ENCODE measurements around the gene TMEM117.
"Not testable (repeated sequence)": the region's sequence is repeated elsewhere in the genome, so short reads cannot be mapped to it uniquely, and the experiment has no call there.

The TMEM117 gene

DNA sequence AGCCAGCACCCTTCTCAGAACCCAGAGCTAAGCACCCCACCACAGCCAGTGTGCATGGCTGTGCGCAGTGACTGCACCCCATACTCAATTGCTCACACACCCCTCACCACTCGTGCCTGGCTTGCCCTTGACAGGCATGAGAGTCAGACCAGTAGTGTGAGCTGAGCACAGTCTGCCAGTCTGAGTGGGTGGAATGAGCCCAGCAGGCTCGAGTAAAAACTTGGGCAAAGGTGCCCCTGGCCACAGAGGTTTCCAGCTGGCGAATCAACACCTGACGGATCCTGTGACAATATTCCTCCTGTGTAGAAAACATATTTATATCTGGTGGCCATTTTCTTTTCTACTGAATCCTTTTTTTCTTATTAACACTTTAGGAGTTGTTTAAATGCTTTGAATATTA is 202.5 kb downstream of the TMEM117 start:
- POLR2A ChIA-PET, result no interaction called here

DNA sequence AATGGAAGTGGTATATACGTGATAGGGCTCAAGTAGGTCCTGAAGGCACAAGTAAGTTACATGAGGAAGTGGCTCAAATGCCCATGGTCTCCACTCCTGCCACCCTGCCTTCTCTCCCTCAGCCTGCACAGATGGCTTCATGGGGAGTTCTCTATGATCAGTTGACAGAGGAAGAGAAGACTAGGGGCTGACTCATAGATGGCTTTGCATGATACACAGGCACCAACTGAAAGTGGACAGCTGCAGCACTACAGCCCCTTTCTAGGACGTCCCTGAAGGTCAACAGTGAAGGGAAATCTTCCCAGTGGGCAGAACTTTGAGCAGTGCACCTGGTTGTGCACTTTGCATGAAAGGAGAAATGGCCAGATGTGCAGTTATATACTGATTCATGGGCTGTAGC is 208.6 kb downstream of the TMEM117 start:
- H3K4me1 ChIP-seq (ENCODE audit: control insufficient read depth, insufficient read depth, low read length); H3K4me3 ChIP-seq (ENCODE audit: low read depth, low read length); H3K27ac ChIP-seq (ENCODE audit: extremely low read depth, low read depth, low read length); H3K36me3 ChIP-seq (ENCODE audit: control insufficient read depth in 2 of 2, insufficient read depth in 1 of 2, low read length in 2 of 2); H3K9me3 ChIP-seq (ENCODE audit: control insufficient read depth, insufficient read depth, low read depth, low read length); CTCF ChIA-PET; POLR2A ChIA-PET: not testable (repeated sequence)

More for the DNA sequence above, 202.5 kb downstream of the TMEM117 start:
- Histone ChIP-seq H3K27ac (ENCODE audit: extremely low read depth, low read depth, low read length) (no peak overlapping the region), H3K4me1 (ENCODE audit: control insufficient read depth, insufficient read depth, low read length) (no peaks in the 10 kb centered on the region), H3K9me3 (ENCODE audit: control insufficient read depth, insufficient read depth, low read depth, low read length) (no peaks in the 10 kb centered on the region), H3K36me3 (ENCODE audit: control insufficient read depth in 2 of 2, insufficient read depth in 1 of 2, low read length in 2 of 2) (no peaks in the 10 kb centered on the region), H3K4me3 (ENCODE audit: low read depth, low read length) (no peak overlapping the region)
- CTCF ChIA-PET, result no interaction called here
- TF ChIP-seq, protein P1, sequence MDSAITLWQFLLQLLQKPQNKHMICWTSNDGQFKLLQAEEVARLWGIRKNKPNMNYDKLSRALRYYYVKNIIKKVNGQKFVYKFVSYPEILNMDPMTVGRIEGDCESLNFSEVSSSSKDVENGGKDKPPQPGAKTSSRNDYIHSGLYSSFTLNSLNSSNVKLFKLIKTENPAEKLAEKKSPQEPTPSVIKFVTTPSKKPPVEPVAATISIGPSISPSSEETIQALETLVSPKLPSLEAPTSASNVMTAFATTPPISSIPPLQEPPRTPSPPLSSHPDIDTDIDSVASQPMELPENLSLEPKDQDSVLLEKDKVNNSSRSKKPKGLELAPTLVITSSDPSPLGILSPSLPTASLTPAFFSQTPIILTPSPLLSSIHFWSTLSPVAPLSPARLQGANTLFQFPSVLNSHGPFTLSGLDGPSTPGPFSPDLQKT (IDR thresholded peaks at IDR 0.05; ENCODE audit: borderline replicate concordance, low read depth, low read length), result no peak
- TF ChIP-seq ZBTB48 (tag by site-specific recombination; IDR thresholded peaks at IDR 0.05) (no peak), ZNF132 (tag by site-specific recombination; IDR thresholded peaks at IDR 0.05; ENCODE audit: borderline replicate concordance) (no peak), GLI2 (tag by site-specific recombination; IDR thresholded peaks at IDR 0.05; ENCODE audit: borderline replicate concordance, low read depth) (no peak), ZNF16 (tag by site-specific recombination; IDR thresholded peaks at IDR 0.05; ENCODE audit: low read depth) (no peak), ZNF629 (tag by site-specific recombination; IDR thresholded peaks at IDR 0.05) (no peak)
- TF ChIP-seq, protein P2, sequence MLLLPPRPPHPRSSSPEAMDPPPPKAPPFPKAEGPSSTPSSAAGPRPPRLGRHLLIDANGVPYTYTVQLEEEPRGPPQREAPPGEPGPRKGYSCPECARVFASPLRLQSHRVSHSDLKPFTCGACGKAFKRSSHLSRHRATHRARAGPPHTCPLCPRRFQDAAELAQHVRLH (tag by site-specific recombination; IDR thresholded peaks at IDR 0.05), result no peak
- TF ChIP-seq, protein P3, sequence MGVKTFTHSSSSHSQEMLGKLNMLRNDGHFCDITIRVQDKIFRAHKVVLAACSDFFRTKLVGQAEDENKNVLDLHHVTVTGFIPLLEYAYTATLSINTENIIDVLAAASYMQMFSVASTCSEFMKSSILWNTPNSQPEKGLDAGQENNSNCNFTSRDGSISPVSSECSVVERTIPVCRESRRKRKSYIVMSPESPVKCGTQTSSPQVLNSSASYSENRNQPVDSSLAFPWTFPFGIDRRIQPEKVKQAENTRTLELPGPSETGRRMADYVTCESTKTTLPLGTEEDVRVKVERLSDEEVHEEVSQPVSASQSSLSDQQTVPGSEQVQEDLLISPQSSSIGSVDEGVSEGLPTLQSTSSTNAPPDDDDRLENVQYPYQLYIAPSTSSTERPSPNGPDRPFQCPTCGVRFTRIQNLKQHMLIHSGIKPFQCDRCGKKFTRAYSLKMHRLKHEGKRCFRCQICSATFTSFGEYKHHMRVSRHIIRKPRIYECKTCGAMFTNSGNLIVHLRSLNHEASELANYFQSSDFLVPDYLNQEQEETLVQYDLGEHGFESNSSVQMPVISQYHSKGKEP (tag by site-specific recombination; IDR thresholded peaks at IDR 0.05), result no peak

DNA sequence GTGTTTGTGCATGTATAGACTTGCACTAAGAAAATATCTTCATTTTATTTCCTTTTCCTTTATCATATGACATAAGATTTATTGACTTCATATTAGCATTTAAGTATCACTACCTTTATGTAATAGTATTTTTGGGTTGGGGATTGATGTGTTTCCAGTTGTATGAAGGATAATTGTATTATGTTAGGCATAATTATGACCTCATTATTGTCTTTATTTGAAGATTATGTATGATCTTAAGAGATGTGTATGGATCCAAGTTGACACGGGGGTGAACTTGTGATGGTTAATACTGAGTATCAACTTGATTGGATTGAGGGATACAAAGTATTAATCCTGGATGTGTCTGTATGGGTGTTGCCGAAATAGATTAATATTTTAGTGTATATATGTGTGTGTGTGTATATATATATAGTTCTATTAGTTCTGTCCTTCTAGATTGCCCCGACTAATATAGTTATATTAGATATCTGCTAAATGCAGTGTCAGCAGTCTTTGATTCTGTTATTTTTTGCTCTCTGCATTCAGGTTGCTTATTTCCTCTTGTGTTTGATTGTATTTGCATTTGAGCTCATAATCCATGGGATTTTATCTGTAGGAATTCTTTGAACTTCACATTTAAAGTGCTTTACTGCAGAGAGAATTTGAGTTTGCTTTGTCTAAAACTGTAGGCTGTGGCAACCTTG is 211.0 kb downstream of the TMEM117 start:
- Histone ChIP-seq H3K4me1 (ENCODE audit: control insufficient read depth, insufficient read depth, low read length) (no peaks in the 10 kb centered on the region), H3K4me3 (ENCODE audit: low read depth, low read length) (no peak overlapping the region), H3K27ac (ENCODE audit: extremely low read depth, low read depth, low read length) (no peak overlapping the region), H3K36me3 (ENCODE audit: control insufficient read depth in 2 of 2, insufficient read depth in 1 of 2, low read length in 2 of 2) (no peaks in the 10 kb centered on the region), H3K9me3 (ENCODE audit: control insufficient read depth, insufficient read depth, low read depth, low read length) (no peaks in the 10 kb centered on the region)
- ChIA-PET CTCF (no interaction called here), POLR2A (no interaction called here)
- TF ChIP-seq, protein P4, sequence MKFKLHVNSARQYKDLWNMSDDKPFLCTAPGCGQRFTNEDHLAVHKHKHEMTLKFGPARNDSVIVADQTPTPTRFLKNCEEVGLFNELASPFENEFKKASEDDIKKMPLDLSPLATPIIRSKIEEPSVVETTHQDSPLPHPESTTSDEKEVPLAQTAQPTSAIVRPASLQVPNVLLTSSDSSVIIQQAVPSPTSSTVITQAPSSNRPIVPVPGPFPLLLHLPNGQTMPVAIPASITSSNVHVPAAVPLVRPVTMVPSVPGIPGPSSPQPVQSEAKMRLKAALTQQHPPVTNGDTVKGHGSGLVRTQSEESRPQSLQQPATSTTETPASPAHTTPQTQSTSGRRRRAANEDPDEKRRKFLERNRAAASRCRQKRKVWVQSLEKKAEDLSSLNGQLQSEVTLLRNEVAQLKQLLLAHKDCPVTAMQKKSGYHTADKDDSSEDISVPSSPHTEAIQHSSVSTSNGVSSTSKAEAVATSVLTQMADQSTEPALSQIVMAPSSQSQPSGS (tag by site-specific recombination; IDR thresholded peaks at IDR 0.05; ENCODE audit: low read depth), result peak; percentile 65
- no peak for TF ChIP-seq ZNF555 (tag by site-specific recombination; conservative IDR thresholded peaks at IDR 0.05)

DNA sequence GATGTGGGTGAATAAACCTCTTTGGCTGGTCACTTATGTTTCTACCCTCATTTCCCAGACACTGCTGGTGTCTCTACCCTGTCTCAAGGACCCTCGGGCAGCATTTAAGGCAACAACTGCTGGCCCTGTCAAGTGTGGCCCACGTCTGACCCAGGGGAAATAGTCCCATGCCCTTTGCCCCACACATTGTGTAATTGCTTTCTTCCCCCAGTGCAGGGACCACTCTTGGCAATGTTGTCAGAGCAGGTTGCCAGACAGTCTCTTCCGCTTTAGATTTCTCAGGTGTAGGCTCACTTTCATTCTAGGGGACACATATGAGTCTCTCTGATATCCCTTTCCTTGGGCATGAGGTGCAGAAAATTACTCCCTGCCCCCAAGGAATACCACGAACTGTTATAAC is 216.7 kb downstream of the TMEM117 start:
- POLR2A ChIA-PET, result no interaction called here
- CTCF ChIA-PET, result no interaction called here
- Histone ChIP-seq H3K4me3 (ENCODE audit: low read depth, low read length) (no peak overlapping the region), H3K36me3 (ENCODE audit: control insufficient read depth in 2 of 2, insufficient read depth in 1 of 2, low read length in 2 of 2) (no peaks in the 10 kb centered on the region), H3K4me1 (ENCODE audit: control insufficient read depth, insufficient read depth, low read length) (no peaks in the 10 kb centered on the region), H3K9me3 (ENCODE audit: control insufficient read depth, insufficient read depth, low read depth, low read length) (no peaks in the 10 kb centered on the region), H3K27ac (ENCODE audit: extremely low read depth, low read depth, low read length) (no peak overlapping the region)
- no peak for TF ChIP-seq ZFP69B (tag by site-specific recombination; IDR thresholded peaks at IDR 0.05)
- no peak for TF ChIP-seq SP2 (tag by site-specific recombination; IDR thresholded peaks at IDR 0.05)
- TF ChIP-seq ZNF140 (tag by site-specific recombination; IDR thresholded peaks at IDR 0.05), result no peak
- no peak for TF ChIP-seq ZNF350 (tag by site-specific recombination; IDR thresholded peaks at IDR 0.05)
- no peak for TF ChIP-seq ZNF214 (tag by site-specific recombination; IDR thresholded peaks at IDR 0.05; ENCODE audit: borderline replicate concordance)
- TF ChIP-seq ZNF335 (tag by site-specific recombination; conservative IDR thresholded peaks at IDR 0.05), result no peak
- no peak for TF ChIP-seq GLIS1 (tag by site-specific recombination; IDR thresholded peaks at IDR 0.05)
- TF ChIP-seq ZNF785 (tag by site-specific recombination; IDR thresholded peaks at IDR 0.05), result no peak
- no peak for TF ChIP-seq ZNF433 (tag by site-specific recombination; IDR thresholded peaks at IDR 0.05; ENCODE audit: low read depth)
- TF ChIP-seq ZNF292 (tag by site-specific recombination; IDR thresholded peaks at IDR 0.05; ENCODE audit: borderline replicate concordance, low read depth), result no peak
- no peak for TF ChIP-seq ZNF629 (tag by site-specific recombination; IDR thresholded peaks at IDR 0.05)
- no peak for TF ChIP-seq ZNF48 (tag by site-specific recombination; IDR thresholded peaks at IDR 0.05)
- no peak for TF ChIP-seq RBAK (tag by site-specific recombination; IDR thresholded peaks at IDR 0.05)
